Body of pancreas (tissue), 4 donors: Measurements from ENCODE around the gene TBXA2R. TPM values are rescaled to one million over a fixed set of nuclear protein-coding genes. Genes with fewer than 3 reads are reported as not detected.
A peak's percentile ranks its signal among the peaks of the same experiment; 100 is the strongest.

Source experiments
- ATAC-seq: fragments of 150-250 bp; one replicate; pipeline ENCODE4 v1.9.1; 2016
- DNase-seq, 4 donors: peaks; one replicate each; pipeline ENCODE4 v3.0.0-alpha.2; 2019
- H3K27ac ChIP-seq, 4 donors: fragments of 200-600 bp; sonication (generic); 1 replicate in 3 of 4; 2 replicates in 1 of 4; pipeline versions ENCODE4 v1.5.1 to v1.6.1; 2016 to 2019; ENCODE audit warnings: mild to moderate bottlenecking in 1 of 4, mixed read lengths in 1 of 4, moderate library complexity in 1 of 4
- H3K27me3 ChIP-seq, 2 donors: fragments of 200-600 bp; sonication (generic); one replicate each; pipeline ENCODE4 v1.6.0; 2016; ENCODE audit warnings: mild to moderate bottlenecking in 1 of 2
- H3K36me3 ChIP-seq, 2 donors: fragments of 200-600 bp; sonication (generic); replicated peaks in 1 of 2; 2 replicates each; pipeline ENCODE4 v1.5.1; 2016; ENCODE audit warnings: low read depth in 2 of 2; ENCODE audit not compliant: insufficient read depth in 1 of 2
- H3K4me1 ChIP-seq: fragments of 200-600 bp; sonication (generic); one replicate; pipeline ENCODE4 v1.6.0; 2016
- H3K4me3 ChIP-seq, 2 donors: fragments of 200-600 bp; sonication (generic); 1 replicate in 1 of 2; 2 replicates in 1 of 2; pipeline ENCODE4 v1.5.1; 2016 to 2019
- H3K9me3 ChIP-seq, 3 donors: fragments of 200-600 bp; sonication (generic); 1 replicate in 2 of 3; 2 replicates in 1 of 3; pipeline ENCODE4 v1.5.1; 2016
- POLR2A ChIP-seq, 3 donors: fragments of 450-650 bp; IDR thresholded peaks; one replicate each; pipeline ENCODE4 v1.6.1; 2016; ENCODE audit warnings: antibody characterized with exemption in 3 of 3, mild to moderate bottlenecking in 2 of 3
- WGBS, 2 donors: methylation state at CpG; one replicate each; pipeline ENCODE4 v1.1.5; 2017; 5-methylcytosine and 5-hydroxymethylcytosine counted together
- intact Hi-C: fragments of 100-400 bp; cut with DNase I; formaldehyde crosslinking; loops from one replicate; pipeline ENCODE4 v1.15.1; 2023
- total RNA-seq, 2 donors: library from RNA; depleted of rRNA; stranded (reverse); fragments of >200 nt; gene quantifications; one replicate each; pipeline ENCODE4 v1.1.0, GENCODE V29; 2016
- TF ChIP-seq, protein P1 (sequence below), 7 experiments: fragments of 450-650 bp in 4 of 7; fragments of 200-600 bp in 3 of 7; sonication (generic) in 3 of 7; IDR thresholded peaks; one replicate each; pipeline ENCODE4 v1.5.1; 2016 to 2019; ENCODE audit warnings: antibody characterized with exemption in 7 of 7

The TBXA2R gene
- total RNA-seq, 2 donors from 2014 or later: 0.52 to 3.0 TPM

DNA sequence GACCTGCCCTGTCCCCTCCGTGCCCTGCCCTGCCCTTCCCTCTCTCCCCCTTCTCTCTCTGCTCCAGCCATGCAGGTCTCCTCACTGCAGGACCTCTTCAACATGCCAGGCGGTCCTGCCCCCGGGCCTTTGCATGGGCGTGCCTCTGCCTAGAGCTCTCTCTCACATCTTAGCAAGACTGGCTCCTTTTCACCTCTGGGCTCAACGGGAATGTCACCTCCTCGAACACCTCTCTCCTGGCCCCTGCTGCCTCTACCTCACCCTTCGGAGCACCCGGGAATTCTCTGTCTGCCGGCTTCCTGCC, 54.9 kb downstream of the TBXA2R start:
- no peak overlapping the region for H3K27ac ChIP-seq
- intact Hi-C loops: no loop called here
- H3K4me3 ChIP-seq: no peak overlapping the region
- TF ChIP-seq POLR2A (IDR thresholded peaks at IDR 0.05): no peak
- TF ChIP-seq, protein P1, sequence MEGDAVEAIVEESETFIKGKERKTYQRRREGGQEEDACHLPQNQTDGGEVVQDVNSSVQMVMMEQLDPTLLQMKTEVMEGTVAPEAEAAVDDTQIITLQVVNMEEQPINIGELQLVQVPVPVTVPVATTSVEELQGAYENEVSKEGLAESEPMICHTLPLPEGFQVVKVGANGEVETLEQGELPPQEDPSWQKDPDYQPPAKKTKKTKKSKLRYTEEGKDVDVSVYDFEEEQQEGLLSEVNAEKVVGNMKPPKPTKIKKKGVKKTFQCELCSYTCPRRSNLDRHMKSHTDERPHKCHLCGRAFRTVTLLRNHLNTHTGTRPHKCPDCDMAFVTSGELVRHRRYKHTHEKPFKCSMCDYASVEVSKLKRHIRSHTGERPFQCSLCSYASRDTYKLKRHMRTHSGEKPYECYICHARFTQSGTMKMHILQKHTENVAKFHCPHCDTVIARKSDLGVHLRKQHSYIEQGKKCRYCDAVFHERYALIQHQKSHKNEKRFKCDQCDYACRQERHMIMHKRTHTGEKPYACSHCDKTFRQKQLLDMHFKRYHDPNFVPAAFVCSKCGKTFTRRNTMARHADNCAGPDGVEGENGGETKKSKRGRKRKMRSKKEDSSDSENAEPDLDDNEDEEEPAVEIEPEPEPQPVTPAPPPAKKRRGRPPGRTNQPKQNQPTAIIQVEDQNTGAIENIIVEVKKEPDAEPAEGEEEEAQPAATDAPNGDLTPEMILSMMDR (IDR thresholded peaks at IDR 0.05): no peak
- no peak for ATAC-seq
- H3K27me3 ChIP-seq: no peaks in the 10 kb centered on the region
- 79 to 90% methylated on average over 9 of the region's 9 CpGs for WGBS, 2 donors
- H3K36me3 ChIP-seq: no peaks in the 10 kb centered on the region
- peaks cover 46% of the 10 kb centered on the region for H3K4me1 ChIP-seq
- DNase-seq: no peak
- no peaks in the 10 kb centered on the region for H3K9me3 ChIP-seq

DNA sequence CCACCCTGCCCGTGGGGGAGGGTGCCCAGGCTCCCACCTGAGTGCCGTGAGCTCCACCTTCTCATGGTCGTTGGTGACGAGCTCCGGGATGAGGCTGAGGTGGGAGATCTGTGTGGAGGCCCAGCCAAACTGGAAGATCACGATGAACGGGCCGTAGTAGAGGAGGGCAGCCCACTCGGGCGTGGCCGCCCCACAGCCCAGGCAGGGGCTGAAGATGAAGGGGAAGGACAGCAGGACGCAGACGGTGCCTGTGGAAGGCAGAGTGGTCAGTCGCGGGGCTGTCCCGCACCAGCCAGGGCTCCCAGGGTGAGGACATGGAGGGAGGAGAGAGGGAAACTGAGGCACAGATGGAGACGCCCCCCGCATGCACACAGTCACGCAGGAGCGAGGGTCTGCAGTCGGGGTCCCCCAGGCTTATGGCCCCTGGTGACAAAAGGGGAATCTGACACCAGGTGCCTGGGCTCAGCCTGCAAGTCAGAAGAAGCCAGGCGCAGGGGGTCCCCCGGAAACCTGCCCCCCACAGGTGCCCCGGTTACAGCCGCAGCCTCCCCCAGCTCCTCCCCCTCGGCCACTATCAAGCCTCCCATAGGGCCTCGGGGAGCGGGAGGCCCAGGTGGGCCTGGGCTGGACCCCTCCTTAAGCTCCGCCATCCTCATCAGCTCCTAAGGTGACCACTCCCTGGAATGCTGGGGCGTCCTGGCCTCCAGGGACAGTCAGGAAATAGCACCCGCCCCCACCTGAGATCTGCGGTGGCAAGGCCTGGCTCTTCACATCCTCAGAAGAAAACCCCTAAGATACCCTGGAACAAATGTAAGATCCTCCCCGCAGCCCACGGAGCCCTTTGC, 55.5 kb downstream of the TBXA2R start:
- no peak overlapping the region for H3K4me3 ChIP-seq
- intact Hi-C loops: no loop called here

DNA sequence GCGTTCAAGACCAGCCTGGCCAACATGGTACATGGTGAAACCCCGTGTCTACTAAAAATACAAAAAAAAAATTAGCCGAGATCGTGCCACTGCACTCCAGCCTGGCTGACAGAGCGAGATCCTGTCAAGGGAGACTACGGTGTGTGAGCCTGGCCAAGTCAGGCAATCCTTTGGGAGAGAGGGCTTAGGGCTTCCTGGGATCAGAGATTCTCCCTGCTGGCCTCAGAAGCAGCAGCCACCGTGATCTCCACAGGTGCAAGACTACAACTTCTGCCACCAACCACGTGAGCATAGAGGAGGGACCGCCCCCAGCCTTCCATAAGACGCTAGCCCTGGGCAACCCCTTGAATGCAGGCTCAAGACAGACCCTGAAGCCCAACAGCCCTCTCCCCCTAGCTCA, 56.9 kb downstream of the TBXA2R start:
- DNase-seq (no peak), ATAC-seq (no peak)
- 88 to 90% methylated on average over 6 to 10 of the region's 10 CpGs for WGBS, 2 donors
- Histone ChIP-seq H3K36me3 (no peaks in the 10 kb centered on the region), H3K4me1 (peaks cover 27% of the 10 kb centered on the region), H3K9me3 (no peaks in the 10 kb centered on the region), H3K27me3 (no peaks in the 10 kb centered on the region), H3K27ac (no peak overlapping the region), H3K4me3 (no peak overlapping the region)
- TF ChIP-seq, protein P1 (IDR thresholded peaks at IDR 0.05): no peak
- TF ChIP-seq POLR2A (IDR thresholded peaks at IDR 0.05): no peak
- intact Hi-C loops: loop anchor here (5.0 kb wide), 1 partner anchor 32 kb away; no protein-coding TSS in a partner anchor

More for the DNA sequence above, 55.5 kb downstream of the TBXA2R start:
- Histone ChIP-seq H3K27me3 (no peaks in the 10 kb centered on the region), H3K9me3 (no peaks in the 10 kb centered on the region), H3K4me1 (peaks cover 40% of the 10 kb centered on the region), H3K27ac (no peak overlapping the region), H3K36me3 (no peaks in the 10 kb centered on the region)
- WGBS, 2 donors: 93 to 94% methylated on average over 19 to 26 of the region's 34 CpGs
- DNase-seq: no peak
- no peak for TF ChIP-seq POLR2A (IDR thresholded peaks at IDR 0.05)
- no peak for ATAC-seq

DNA sequence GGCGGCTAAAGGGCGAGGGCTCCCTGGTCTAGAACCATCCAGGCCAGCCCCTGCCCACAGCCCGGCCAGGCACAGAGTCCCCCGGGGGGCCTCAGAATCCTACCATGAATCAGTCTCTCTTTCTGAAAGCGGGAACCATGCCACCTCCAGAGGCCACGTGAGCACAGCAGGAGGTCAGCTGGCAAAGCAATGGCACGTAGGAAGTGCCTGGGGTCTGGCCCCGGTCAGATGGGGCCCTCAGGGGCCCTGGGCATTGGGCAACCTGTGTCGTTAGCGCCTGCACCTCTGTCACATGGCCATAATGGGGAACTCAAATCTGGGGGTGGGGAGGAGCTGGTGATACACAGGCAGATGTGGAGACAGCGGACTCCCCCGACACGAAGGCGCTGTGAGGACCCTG, 58.1 kb downstream of the TBXA2R start:
- WGBS, 2 donors: 69 to 83% methylated on average over 9 to 14 of the region's 14 CpGs

DNA sequence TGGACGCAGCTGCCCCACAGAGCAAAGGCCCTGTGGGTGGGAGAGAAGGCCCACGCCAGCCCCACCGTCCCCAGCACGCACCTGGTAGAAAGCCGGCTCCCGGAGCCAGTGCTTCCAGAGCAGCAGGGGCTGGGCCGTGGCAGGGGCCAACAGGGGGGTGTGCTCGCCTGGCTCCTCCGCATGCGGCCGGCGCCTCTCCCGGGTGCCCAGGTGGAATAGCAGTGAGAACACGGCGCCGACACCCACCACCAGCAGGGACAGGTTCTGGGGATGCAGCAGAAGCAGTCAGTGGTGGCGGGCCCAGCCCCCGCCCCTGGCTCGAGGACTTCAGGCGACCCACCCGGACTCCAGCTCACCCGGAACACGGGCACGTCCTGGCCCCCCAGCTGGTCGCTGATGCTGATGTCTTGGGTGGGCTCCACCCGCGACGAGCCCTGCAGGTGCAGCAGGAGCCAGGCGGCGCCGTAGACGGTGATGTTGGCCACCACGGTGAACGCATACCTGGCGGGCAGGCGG, 58.9 kb downstream of the TBXA2R start:
- no peaks in the 10 kb centered on the region for H3K9me3 ChIP-seq
- ATAC-seq: no peak
- H3K27me3 ChIP-seq: no peaks in the 10 kb centered on the region
- 87% methylated on average over 35 of the region's 36 CpGs; no CpG with 5 or more reads in 1 of the 2 donors for WGBS, 2 donors
- no peak for DNase-seq
- H3K4me1 ChIP-seq: peaks cover 15% of the 10 kb centered on the region
- intact Hi-C loops: loop anchor here (5.0 kb wide), 1 partner anchor 34 kb away; no protein-coding TSS in a partner anchor
- no peak for TF ChIP-seq POLR2A (IDR thresholded peaks at IDR 0.05)
- TF ChIP-seq, protein P1 (IDR thresholded peaks at IDR 0.05): no peak
- peak overlapping the region in 3 of 4 donors; percentile 19 to 65 (median 53) for H3K27ac ChIP-seq
- no peaks in the 10 kb centered on the region for H3K36me3 ChIP-seq
- no peak overlapping the region for H3K4me3 ChIP-seq

More for the DNA sequence above, 58.1 kb downstream of the TBXA2R start:
- Histone ChIP-seq H3K4me1 (peaks cover 20% of the 10 kb centered on the region), H3K27ac (peak overlapping the region in 3 of 4 donors; percentile 19 to 65 (median 53)), H3K27me3 (no peaks in the 10 kb centered on the region), H3K36me3 (no peaks in the 10 kb centered on the region), H3K4me3 (no peak overlapping the region), H3K9me3 (no peaks in the 10 kb centered on the region)
- DNase-seq: peak in 3 of 4 donors; percentile 43 to 56 (median 50)
- TF ChIP-seq, protein P1 (IDR thresholded peaks at IDR 0.05): no peak
- no peak for TF ChIP-seq POLR2A (IDR thresholded peaks at IDR 0.05)
- intact Hi-C loops: loop anchor here (5.0 kb wide), 1 partner anchor 34 kb away; no protein-coding TSS in a partner anchor
- ATAC-seq: peak; percentile 60
